ENCODE results near the gene ERFL. TPM values are rescaled to one million over a fixed set of nuclear protein-coding genes. Genes with fewer than 3 reads are reported as not detected.

ERFL gene
- total RNA-seq, 6 experiments from 2014 or later, result 0.09 to 0.17 (median 0.12) TPM; not detected in 2

GRCh38 chr19:41911889-41912731, 16.1 kb downstream of the ERFL start:
- Mint-ChIP-seq H3K9me3 (no peaks in the 10 kb centered on the region), H3K27me3 (ENCODE audit: insufficient read depth) (peaks cover 32% of the 10 kb centered on the region), H3K4me1 (ENCODE audit: low read depth) (no peaks in the 10 kb centered on the region), H3K36me3 (ENCODE audit: low read depth) (no peaks in the 10 kb centered on the region; the same call in 1 of the 2 replicates), H3K4me3 (no peak overlapping the region), H3K27ac (no peak overlapping the region)
- no peak for DNase-seq
- TF ChIP-seq, protein P1, sequence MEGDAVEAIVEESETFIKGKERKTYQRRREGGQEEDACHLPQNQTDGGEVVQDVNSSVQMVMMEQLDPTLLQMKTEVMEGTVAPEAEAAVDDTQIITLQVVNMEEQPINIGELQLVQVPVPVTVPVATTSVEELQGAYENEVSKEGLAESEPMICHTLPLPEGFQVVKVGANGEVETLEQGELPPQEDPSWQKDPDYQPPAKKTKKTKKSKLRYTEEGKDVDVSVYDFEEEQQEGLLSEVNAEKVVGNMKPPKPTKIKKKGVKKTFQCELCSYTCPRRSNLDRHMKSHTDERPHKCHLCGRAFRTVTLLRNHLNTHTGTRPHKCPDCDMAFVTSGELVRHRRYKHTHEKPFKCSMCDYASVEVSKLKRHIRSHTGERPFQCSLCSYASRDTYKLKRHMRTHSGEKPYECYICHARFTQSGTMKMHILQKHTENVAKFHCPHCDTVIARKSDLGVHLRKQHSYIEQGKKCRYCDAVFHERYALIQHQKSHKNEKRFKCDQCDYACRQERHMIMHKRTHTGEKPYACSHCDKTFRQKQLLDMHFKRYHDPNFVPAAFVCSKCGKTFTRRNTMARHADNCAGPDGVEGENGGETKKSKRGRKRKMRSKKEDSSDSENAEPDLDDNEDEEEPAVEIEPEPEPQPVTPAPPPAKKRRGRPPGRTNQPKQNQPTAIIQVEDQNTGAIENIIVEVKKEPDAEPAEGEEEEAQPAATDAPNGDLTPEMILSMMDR (IDR thresholded peaks at IDR 0.05), result no peak

GRCh38 chr19:41910992-41911888, 17.0 kb downstream of the ERFL start:
- no peaks in the 10 kb centered on the region for H3K9me3 Mint-ChIP-seq
- peaks cover 5% of the 10 kb centered on the region; the same call in 1 of the 2 replicates for H3K36me3 Mint-ChIP-seq (ENCODE audit: low read depth)
- no peaks in the 10 kb centered on the region for H3K4me1 Mint-ChIP-seq (ENCODE audit: low read depth)
- no peak for DNase-seq
- no peak overlapping the region for H3K4me3 Mint-ChIP-seq
- TF ChIP-seq, protein P1 (IDR thresholded peaks at IDR 0.05), result no peak
- no peak overlapping the region for H3K27ac Mint-ChIP-seq
- peaks cover 32% of the 10 kb centered on the region for H3K27me3 Mint-ChIP-seq (ENCODE audit: insufficient read depth)

- TF ChIP-seq, protein P1 (IDR thresholded peaks at IDR 0.05), result no peak
- H3K9me3 Mint-ChIP-seq, result no peaks in the 10 kb centered on the region
- H3K4me1 Mint-ChIP-seq (ENCODE audit: low read depth), result no peaks in the 10 kb centered on the region
- DNase-seq, result no peak
- H3K27me3 Mint-ChIP-seq (ENCODE audit: insufficient read depth), result peaks cover 32% of the 10 kb centered on the region
- H3K27ac Mint-ChIP-seq, result no peak overlapping the region
- H3K4me3 Mint-ChIP-seq, result no peak overlapping the region
- peaks cover 10% of the 10 kb centered on the region; the same call in 1 of the 2 replicates for H3K36me3 Mint-ChIP-seq (ENCODE audit: low read depth)
These were observed 17.8 kb downstream of the ERFL start for GRCh38 chr19:41910240-41910991.

DNA sequence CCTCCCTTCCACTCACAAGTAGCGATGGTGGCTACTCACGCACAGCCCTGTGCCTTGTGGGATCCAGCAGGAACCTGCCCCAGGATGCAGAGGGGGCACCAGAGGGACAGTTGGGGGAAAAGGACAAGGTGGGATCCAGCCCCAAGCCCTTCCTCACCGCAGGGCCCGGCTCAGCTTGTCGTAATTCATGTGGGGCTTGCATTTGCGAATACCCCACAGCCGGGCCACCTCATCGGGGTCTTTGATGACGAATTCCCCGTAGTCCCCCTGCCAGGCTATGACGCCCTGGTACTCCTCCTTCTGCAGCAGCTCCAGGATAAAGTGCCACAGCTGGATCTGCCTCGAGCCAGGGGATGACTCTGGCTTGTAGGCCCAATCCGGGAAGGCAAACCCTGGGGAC, 18.5 kb downstream of the ERFL start:
- TF ChIP-seq, protein P1 (IDR thresholded peaks at IDR 0.05), result no peak
- DNase-seq, result no peak
- Mint-ChIP-seq H3K36me3 (ENCODE audit: low read depth) (peaks cover 11% of the 10 kb centered on the region), H3K27ac (no peak overlapping the region), H3K27me3 (ENCODE audit: insufficient read depth) (peaks cover 32% of the 10 kb centered on the region), H3K9me3 (no peaks in the 10 kb centered on the region), H3K4me1 (ENCODE audit: low read depth) (no peaks in the 10 kb centered on the region), H3K4me3 (no peak overlapping the region)

Data from HFFc6 (cell line).